HG03520 (cell line): ENCODE data around the gene DPH7.
"Not testable (repeated sequence)": the region's sequence is repeated elsewhere in the genome, so short reads cannot be mapped to it uniquely, and the experiment has no call there.

ENCODE experiments used
- ATAC-seq: cut with Tn5 transposase; IDR thresholded peaks from one replicate; pipeline ENCODE4 v1.9.1; 2021; ENCODE audit warnings: mild to moderate bottlenecking, moderate library complexity; ENCODE audit not compliant: unreplicated experiment

DPH7 gene

DNA sequence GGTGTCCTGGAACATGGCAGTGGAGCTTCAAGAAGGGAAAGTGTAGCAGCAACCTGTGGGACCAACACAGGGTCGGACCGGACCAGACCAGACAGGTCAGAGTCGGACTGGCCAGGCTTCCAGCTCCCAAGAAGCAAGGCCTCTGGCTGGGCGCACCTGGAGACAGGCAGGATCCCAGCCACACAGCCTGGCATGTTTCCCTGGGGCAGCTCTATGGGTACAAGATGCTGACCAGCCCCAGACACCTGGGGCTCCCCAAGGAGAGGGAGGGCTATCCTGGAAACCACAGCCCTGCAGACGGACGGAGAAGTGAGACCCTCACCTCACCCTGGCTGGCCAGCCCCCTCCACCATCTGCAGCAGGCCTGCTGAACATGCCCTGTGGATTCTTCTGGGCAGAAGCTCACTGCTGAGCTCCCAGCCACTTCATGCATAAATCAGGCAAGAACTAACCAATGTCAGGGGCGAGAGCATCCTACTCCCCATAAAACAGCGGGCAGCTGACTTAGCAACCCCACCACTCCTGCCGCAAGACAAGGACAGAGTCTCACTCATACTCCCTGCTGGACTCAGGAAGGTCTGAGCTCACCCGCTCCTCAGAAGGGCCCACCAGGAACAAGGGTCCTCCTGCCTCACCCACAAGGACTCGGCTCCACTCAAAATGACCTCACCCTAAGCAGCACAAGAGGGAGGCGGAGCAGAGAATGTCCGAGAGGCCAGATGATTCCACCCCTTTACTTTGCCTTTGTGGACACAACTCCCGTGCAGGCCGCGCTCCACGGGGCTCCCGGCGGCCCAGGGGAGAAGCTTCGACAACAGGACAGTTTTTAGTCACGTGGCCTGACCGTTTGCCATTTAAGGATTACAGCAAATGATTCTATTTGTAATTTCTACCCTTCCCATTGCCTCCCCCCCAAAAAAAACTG is 2.9 kb upstream of the DPH7 start:
- no peak for ATAC-seq

GRCh38 chr9:137580954-137581322 is 2.2 kb upstream of the DPH7 start:
- ATAC-seq, result no peak

GRCh38 chr9:137580209-137580953 is 1.7 kb upstream of the DPH7 start:
- ATAC-seq, result no peak

GRCh38 chr9:137579259-137579604 is 507 bp upstream of the DPH7 start:
- ATAC-seq, result no peak

GRCh38 chr9:137575716-137576411 is 2.9 kb downstream of the DPH7 start:
- ATAC-seq, result no peak

DNA sequence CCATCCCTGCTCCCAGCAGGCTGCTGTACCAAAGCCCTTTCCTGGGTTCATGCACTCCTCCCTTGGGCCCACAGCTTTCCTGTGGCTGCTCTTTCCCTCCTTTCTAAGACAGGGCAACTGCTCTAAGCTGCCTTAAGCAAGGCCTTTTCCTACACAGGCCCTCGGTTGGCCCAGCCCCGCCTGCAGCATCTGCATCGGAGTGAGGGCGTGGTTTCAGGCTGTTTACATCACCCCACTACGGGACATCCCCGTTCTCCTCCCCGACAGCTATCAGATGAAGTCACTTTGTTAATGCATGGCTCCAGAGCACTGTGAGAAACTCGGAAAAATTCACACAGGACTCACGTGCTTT is 3.4 kb downstream of the DPH7 start:
- ATAC-seq, result no peak

DNA sequence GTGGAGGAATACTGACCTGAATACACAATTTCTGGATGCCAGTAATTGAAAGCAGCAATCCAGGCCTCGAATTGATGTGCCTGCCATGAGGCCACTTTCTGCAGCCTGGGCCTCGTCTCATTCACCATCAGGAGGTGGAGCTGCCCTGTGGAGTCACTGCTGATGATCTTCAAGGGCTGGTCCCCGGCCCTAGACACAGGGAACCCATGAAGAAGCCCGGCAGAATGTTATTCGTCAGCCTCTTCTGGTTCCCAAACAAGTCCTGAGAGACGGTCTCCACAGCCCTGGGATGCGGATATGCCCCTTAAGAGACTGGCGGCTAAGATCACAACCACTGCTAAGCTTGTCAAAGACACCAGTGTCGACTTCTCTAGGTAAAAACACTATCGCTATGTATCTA is 4.5 kb downstream of the DPH7 start:
- ATAC-seq, result no peak

DNA sequence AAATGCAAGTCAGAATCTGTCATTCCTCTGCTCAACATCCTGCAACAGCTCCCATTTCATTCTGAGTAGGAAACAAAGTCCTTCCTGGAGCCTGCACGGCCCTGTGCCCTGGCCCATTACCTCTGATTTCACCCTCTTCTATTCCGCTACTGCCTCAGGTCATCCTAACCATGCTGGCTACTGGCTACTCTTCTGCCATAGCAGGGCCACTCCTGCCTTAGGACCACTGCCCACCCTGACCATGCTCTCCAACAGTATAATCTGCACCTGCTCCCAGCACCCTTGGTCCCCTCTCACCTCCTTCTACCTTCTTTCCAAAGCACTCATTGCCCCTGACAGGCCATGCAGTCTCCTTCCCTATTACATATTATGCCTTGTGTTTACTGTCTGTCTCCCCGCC is 8.2 kb downstream of the DPH7 start:
- no peak for ATAC-seq

DNA sequence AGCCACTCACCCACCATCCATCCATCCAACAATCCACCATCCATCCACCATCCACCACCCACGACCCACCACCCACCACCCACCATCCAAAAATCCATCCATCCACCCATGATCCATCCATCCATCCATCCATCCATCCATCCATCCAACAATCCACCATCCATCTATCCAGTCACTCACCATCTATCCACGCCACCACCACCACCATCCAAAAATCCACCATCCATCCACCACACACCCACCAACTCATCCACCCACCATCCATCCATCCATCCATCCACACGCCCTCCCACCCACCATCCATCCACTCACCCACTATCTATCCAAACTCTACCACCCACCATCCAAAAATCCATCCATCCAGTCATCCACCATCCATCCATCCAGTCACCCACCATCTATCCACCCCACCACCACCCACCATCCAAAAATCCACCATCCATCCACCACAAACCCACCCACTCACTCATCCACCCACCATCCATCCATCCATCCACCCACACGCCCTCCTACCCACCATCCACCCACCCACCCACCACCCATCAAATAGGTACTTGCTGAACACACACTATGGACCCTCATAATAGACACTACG is 9.0 kb downstream of the DPH7 start:
- ATAC-seq, result no peak

DNA sequence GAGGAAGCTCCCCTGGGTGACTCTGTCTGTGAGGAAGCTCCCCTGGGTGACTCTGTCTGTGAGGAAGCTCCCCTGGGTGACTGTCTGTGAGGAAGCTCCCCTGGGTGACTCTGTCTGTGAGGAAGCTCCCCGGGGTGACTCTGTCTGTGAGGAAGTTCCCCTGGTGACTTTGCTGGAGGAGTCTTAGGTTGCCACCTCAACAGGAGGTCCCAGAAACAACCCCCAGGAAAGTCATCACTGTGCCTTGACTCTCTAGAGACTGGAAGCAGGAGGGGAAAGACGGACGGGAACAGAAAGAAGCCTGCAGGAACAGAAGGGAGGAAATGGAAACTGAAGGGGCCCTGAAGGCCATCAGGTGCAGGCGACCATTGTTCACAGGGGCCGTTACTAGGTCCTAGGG is 10.3 kb downstream of the DPH7 start:
- not testable (repeated sequence) for ATAC-seq

GRCh38 chr9:137564817-137565411 is 13.8 kb downstream of the DPH7 start:
- ATAC-seq, result no peak

DNA sequence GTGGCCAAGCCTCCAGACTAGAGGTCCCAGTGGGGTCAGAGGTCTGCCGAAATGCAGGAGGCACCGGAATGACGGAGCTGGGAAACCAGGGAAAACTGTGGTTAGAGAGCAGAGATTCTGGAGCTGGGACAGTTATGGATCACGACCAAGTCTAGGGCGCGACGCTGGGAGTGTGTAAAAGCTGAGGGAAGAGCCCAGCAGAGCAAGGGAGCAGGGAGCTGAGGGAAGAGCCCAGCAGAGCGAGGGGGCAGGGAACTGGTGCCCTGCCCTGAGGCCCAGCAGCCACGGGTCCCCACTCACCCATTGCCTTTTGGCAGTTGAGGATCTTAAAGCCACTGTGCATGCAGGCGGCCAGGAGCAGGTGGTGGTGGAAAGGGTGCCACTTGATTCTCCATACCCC is 14.6 kb downstream of the DPH7 start:
- ATAC-seq, result no peak

GRCh38 chr9:137558127-137558526 is 20.6 kb downstream of the DPH7 start:
- no peak for ATAC-seq

DNA sequence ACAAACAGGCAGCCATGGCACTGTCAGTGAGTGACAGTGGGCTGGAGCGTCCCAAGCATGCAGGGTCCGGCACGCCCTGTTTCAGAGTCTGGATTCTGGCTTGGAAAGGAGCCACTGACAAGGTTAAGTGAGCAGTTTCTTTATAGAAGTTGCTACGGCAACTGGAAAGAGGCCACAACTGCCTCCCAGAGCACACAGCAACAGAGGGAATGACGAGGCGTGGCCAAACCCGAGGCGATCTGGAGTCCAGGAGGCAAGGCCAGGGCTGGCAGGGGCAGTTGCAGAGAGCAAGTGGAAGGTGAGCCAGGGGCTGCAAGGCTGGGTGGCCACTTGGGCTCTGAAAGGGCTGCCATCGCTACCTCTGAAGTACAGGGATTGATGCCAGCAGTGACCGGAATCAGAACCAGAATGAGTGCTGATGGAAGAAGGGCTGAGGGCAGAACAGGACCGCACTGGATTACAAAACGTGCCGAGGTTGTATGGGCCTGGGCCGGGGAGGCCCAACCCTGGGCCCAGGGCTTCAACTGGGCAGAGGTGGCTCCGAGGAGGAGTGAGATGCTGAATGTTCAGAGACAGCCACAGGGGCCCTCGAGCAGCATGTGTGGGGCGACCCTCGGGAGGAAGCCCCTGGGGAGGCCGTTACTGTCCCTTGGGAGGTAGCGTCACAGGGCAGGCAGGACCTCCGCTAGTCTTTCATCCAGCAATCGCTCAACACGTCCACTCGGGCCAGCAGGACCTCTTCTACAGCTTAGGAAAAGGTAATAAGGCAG is 22.5 kb downstream of the DPH7 start:
- no peak for ATAC-seq

DNA sequence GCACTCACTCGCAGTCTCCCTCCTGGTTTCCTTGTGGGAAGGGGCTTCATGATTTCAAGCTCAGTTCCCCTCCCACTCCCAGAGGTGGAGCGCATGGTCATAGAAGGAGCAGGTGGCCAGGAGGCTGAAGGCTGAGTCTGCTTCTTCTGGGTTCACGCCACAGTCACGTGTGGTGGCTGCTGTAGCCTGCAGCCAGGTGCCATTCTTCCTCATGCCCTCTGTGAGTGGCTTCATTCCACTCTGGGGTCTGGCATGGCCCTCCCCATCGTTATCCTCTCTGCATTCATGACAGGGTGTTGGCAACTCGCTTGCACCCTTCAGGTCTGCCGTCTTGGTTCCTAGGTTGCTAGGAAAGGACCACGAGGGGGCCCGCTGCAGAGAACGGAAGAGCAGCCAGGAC is 23.5 kb downstream of the DPH7 start:
- no peak for ATAC-seq

DNA sequence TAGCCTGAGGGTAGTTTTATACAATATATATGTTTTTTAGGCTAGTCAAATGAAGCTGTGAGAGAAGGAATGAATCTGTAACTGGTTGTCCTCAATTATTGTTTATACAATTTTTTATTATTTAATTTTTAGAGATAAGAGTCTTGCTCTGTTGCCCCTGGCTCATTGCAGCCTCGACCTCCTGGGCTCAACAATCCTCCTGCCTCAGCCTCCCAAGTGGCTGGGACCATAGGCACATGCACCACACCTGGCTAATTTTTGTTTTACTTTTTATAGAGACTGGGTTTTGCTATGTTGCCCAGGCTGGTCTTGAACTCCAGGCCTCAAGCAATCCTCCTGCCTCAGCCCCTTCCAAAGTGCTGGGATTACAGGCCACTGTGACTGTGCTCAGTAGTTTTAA is 24.4 kb downstream of the DPH7 start:
- ATAC-seq, result no peak

DNA sequence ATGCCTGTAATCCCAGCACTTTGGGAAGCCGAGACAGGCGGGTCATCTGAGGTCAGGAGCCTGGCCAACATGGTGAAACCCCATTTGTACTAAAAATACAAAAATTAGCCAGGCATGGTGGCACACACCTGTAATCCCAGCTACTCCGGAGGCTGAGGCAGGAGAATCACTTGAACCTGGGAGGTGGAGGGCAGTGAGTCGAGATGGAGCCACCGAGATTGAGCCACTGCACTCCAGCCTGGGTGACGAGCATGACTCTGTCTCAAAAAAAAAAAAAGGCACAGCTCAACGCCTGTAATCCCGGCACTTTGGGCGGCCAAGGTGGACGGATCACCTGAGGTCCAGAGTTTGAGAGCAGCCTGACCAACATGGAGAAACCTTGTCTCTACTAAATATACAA is 25.1 kb downstream of the DPH7 start:
- ATAC-seq, result not testable (repeated sequence)

- ATAC-seq, result peak; percentile 5
Observed at GRCh38 chr9:137552022-137552768, 26.5 kb downstream of the DPH7 start.

- peak; percentile 72 for ATAC-seq
Observed at GRCh38 chr9:137551264-137552021, 27.3 kb downstream of the DPH7 start, which contains the start of gene MRPL41. Gene MRPL41 (plus strand): TSS chr9:137551879. CDS start chr9:137552082, 203 bp downstream.
